K562 (cell line): ENCODE results near the gene UCKL1. TPM values are rescaled to one million over a fixed set of nuclear protein-coding genes. Genes with fewer than 3 reads are reported as not detected.

ENCODE experiments used
- ASH1L ChIP-seq: fragments of 450-650 bp; IDR thresholded peaks from 2 replicates; pipeline ENCODE4 v1.6.1; 2018; ENCODE audit warnings: borderline replicate concordance, mild to moderate bottlenecking, low read depth; ENCODE audit not compliant: partially characterized antibody
- BDP1 ChIP-seq: IDR thresholded peaks from 3 replicates; pipeline ENCODE4 v1.6.1; 2011; ENCODE audit not compliant: insufficient read length, insufficient read depth
- CHD2 ChIP-seq: IDR thresholded peaks from 2 replicates; pipeline ENCODE4 v1.6.1; 2011; ENCODE audit warnings: low read depth, low read length
- CTBP1 ChIP-seq: fragments of 450-650 bp; IDR thresholded peaks from 2 replicates; pipeline ENCODE4 v1.6.1; 2016; ENCODE audit warnings: borderline replicate concordance
- EZH2 ChIP-seq: IDR thresholded peaks from 2 replicates; pipeline ENCODE4 v1.6.1; 2012; ENCODE audit warnings: low read depth, mild to moderate bottlenecking, inconsistent platforms, low read length, borderline replicate concordance
- KDM2B ChIP-seq: fragments of 250-450 bp; sonication (Bioruptor Pico); IDR thresholded peaks from 2 replicates; pipeline ENCODE4 v1.8.0; 2021; ENCODE audit warnings: mild to moderate bottlenecking, moderate library complexity
- NCOR1 ChIP-seq: fragments of 450-650 bp; IDR thresholded peaks from 2 replicates; pipeline ENCODE4 v1.6.1; 2016; ENCODE audit warnings: mild to moderate bottlenecking, moderate library complexity
- POLR3A ChIP-seq: IDR thresholded peaks from 2 replicates; pipeline ENCODE4 v1.6.1; 2011; ENCODE audit warnings: borderline replicate concordance, mild to moderate bottlenecking, moderate library complexity; ENCODE audit not compliant: insufficient read length, insufficient read depth; ENCODE audit errors: extremely low read depth
- RAD21 ChIP-seq, 2 experiments: fragments of 250-450 bp in 1 of 2; fragments of 450-650 bp in 1 of 2; sonication (Bioruptor Pico) in 1 of 2; formaldehyde crosslinking in 1 of 2; IDR thresholded peaks in 1 of 2; conservative IDR thresholded peaks in 1 of 2; 2 replicates each; pipeline versions ENCODE4 v1.4.0 to v1.8.0; 2020 to 2022; ENCODE audit warnings: mild to moderate bottlenecking in 2 of 2, moderate library complexity in 1 of 2
- RBM15 ChIP-seq: fragments of 200-400 bp; formaldehyde crosslinking; IDR thresholded peaks from 2 replicates; pipeline ENCODE4 v1.6.1; 2018; ENCODE audit warnings: mild to moderate bottlenecking, low read length, moderate library complexity; ENCODE audit not compliant: insufficient read depth
- RNF2 ChIP-seq: sonication (generic); IDR thresholded peaks from 2 replicates; pipeline ENCODE4 v1.6.1; 2016
- SNIP1 ChIP-seq: fragments of 450-650 bp; IDR thresholded peaks from 2 replicates; pipeline ENCODE4 v1.7.1; 2017; ENCODE audit warnings: low read depth, mild to moderate bottlenecking
- SOX6 ChIP-seq: fragments of 450-650 bp; IDR thresholded peaks from 2 replicates; pipeline ENCODE4 v1.6.1; 2014; ENCODE audit warnings: mild to moderate bottlenecking
- TAF9B ChIP-seq: fragments of 450-650 bp; IDR thresholded peaks from 2 replicates; pipeline ENCODE4 v1.6.1; 2018; ENCODE audit warnings: mild to moderate bottlenecking; ENCODE audit not compliant: partially characterized antibody
- XRCC5 ChIP-seq: fragments of 200-400 bp; formaldehyde crosslinking; IDR thresholded peaks from 2 replicates; pipeline ENCODE4 v1.6.1; 2017; ENCODE audit warnings: low read depth, mild to moderate bottlenecking, low read length
- ZFP1 ChIP-seq: fragments of 450-650 bp; formaldehyde crosslinking; IDR thresholded peaks from 2 replicates; pipeline ENCODE4 v1.4.0; 2020; ENCODE audit warnings: mild to moderate bottlenecking, mixed read lengths
- ZNF551 ChIP-seq: fragments of 250-450 bp; sonication (Bioruptor Pico); IDR thresholded peaks from 2 replicates; pipeline ENCODE4 v1.5.0; 2021; ENCODE audit warnings: mild to moderate bottlenecking, moderate library complexity
- ZNF584 ChIP-seq: fragments of 200-800 bp; sonication (Bioruptor generic); IDR thresholded peaks from 2 replicates; pipeline ENCODE4 v1.6.1; 2016; ENCODE audit warnings: low read depth, mild to moderate bottlenecking, missing genetic modification characterization, missing compliant biosample characterization
- ZNF707 ChIP-seq: fragments of 250-450 bp; sonication (Bioruptor Pico); conservative IDR thresholded peaks from 2 replicates; pipeline ENCODE4 v1.8.0; 2022; ENCODE audit warnings: inconsistent platforms, mild to moderate bottlenecking, moderate library complexity
- ZNF764 ChIP-seq: fragments of 250-450 bp; sonication (Bioruptor Pico); IDR thresholded peaks from 2 replicates; pipeline ENCODE4 v1.4.0; 2020; ENCODE audit warnings: low read depth, mild to moderate bottlenecking, moderate library complexity
- polyA plus RNA-seq, 8 experiments: library from polyadenylated mRNA; depleted of rRNA in 4 of 8; stranded (reverse) in 5 of 8; unstranded in 3 of 8; fragments of >200 nt; fragmentation: Nextera tagmentation in 2 of 8; fragmentation: Illumina TruSeq in 1 of 8; extraction: Ambion mirVana in 2 of 8; extraction: Trizol in 1 of 8; gene quantifications; 2 replicates each; pipeline versions ENCODE4 v1.2.1 to v1.2.3, GENCODE V29; 2011 to 2014; ENCODE audit warnings: inconsistent platforms in 1 of 8, missing spikeins in 1 of 8
- total RNA-seq, 7 experiments: library from RNA; depleted of rRNA in 6 of 7; stranded (reverse); fragments of >200 nt in 6 of 7; fragmentation: Illumina TruSeq in 2 of 7; extraction: Trizol in 2 of 7; gene quantifications; 2 replicates each; pipeline versions ENCODE4 v1.2.1 to v1.2.3, GENCODE V29; 2011 to 2021; ENCODE audit warnings: low replicate concordance in 1 of 7
- TF ChIP-seq, protein P1 (sequence below): fragments of 250-450 bp; sonication (Bioruptor Pico); IDR thresholded peaks from 2 replicates; pipeline ENCODE4 v1.4.0; 2020; ENCODE audit warnings: mild to moderate bottlenecking, moderate library complexity
- TF ChIP-seq, protein P2 (sequence below): sonication (generic); formaldehyde crosslinking; IDR thresholded peaks from 2 replicates; pipeline ENCODE4 v1.8.0; 2022; ENCODE audit warnings: mild to moderate bottlenecking, missing genetic modification reagents
- TF ChIP-seq, protein P3 (sequence below): fragments of 150-350 bp; conservative IDR thresholded peaks from 2 replicates; pipeline ENCODE4 v1.6.1; 2014; ENCODE audit warnings: low read length

Gene UCKL1
- total and polyA plus RNA-seq, 9 of the 15 experiments (the other 6 are each of a cell fraction or from before 2014, with no cell fraction given), result 3.1 to 52.8 (median 24.2) TPM

DNA sequence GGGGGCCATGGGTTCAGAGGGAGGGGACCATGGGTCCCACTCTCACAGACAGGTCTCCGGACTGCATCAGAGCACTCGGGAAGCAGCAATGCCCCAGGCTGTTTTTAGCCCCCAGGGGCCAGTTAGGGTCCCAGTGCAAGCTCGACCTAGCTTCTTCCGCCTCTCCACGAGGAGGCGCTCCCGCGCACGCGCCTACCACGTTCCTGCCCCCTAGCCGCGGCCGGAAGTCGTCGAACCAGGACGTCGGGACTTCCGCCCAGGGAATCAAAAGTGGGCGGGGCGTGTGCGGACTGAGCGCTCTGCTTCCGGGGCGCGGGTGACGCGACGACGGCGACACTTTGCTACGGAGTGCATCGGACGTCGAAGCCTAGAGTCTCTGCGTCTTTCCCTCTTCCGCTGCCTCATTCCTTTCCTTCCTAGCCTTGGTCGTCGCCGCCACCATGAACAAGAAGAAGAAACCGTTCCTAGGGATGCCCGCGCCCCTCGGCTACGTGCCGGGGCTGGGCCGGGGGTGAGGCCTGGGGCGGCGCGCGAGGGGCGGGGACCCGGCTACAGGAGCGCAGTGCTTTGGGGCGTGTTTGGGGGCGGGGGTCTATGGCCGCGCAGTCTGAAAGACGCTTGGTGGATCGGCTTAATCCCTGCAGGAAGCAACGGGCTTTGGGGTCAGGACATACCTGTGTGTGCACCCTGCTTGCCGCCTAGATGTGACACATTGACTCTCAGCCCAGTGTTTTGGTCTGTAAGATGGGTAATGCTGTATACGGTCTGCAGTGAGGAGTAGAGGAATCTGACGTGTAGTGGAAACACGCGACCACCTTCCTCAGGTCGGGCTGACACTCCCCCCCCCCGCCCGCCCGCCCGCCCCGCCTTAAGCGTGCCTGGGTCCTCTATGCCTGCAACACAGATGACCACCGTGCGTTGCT is 24.9 kb upstream of the UCKL1 start, which contains the start of gene PRPF6 (continued):
- TF ChIP-seq RAD21 (CRISPR knock-in tag; conservative IDR thresholded peaks at IDR 0.05 in 1 of 2, IDR thresholded peaks at IDR 0.05 in 1 of 2) (peak in 1 of 2 experiments; percentile 54; a peak in 3 of 4 replicates), XRCC5 (peak; percentile 83; the same call in 1 of the 2 replicates), ASH1L (no peak), ZNF551 (CRISPR knock-in tag) (no peak), RNF2 (0 out of 2 replicates have a peak, but pooled peaks have one; percentile 41), RBM15 (no peak), KDM2B (CRISPR knock-in tag) (peak; percentile 81), CHD2 (no peak; the same call in 1 of the 2 replicates), ZFP1 (no peak), EZH2 (no peak), SOX6 (peak; percentile 67), ZNF584 (CRISPR knock-in tag) (no peak), BDP1 (no peak), ZNF764 (CRISPR knock-in tag) (peak; percentile 77; the same call in 1 of the 2 replicates), POLR3A (no peak), TAF9B (peak; percentile 13), CTBP1 (peak; percentile 87), SNIP1 (no peak; the same call in 1 of the 2 replicates), NCOR1 (peak; percentile 21; the same call in 1 of the 2 replicates), ZNF707 (CRISPR knock-in tag) (no peak)
- TF ChIP-seq, protein P1, sequence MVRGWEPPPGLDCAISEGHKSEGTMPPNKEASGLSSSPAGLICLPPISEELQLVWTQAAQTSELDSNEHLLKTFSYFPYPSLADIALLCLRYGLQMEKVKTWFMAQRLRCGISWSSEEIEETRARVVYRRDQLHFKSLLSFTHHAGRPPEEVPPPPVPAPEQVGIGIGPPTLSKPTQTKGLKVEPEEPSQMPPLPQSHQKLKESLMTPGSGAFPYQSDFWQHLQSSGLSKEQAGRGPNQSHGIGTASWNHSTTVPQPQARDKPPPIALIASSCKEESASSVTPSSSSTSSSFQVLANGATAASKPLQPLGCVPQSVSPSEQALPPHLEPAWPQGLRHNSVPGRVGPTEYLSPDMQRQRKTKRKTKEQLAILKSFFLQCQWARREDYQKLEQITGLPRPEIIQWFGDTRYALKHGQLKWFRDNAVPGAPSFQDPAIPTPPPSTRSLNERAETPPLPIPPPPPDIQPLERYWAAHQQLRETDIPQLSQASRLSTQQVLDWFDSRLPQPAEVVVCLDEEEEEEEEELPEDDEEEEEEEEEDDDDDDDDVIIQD (CRISPR knock-in tag), result no peak
- TF ChIP-seq, protein P2, sequence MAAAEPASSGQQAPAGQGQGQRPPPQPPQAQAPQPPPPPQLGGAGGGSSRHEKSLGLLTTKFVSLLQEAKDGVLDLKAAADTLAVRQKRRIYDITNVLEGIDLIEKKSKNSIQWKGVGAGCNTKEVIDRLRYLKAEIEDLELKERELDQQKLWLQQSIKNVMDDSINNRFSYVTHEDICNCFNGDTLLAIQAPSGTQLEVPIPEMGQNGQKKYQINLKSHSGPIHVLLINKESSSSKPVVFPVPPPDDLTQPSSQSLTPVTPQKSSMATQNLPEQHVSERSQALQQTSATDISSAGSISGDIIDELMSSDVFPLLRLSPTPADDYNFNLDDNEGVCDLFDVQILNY, result no peak; the same call in 1 of the 2 replicates
- TF ChIP-seq, protein P3, sequence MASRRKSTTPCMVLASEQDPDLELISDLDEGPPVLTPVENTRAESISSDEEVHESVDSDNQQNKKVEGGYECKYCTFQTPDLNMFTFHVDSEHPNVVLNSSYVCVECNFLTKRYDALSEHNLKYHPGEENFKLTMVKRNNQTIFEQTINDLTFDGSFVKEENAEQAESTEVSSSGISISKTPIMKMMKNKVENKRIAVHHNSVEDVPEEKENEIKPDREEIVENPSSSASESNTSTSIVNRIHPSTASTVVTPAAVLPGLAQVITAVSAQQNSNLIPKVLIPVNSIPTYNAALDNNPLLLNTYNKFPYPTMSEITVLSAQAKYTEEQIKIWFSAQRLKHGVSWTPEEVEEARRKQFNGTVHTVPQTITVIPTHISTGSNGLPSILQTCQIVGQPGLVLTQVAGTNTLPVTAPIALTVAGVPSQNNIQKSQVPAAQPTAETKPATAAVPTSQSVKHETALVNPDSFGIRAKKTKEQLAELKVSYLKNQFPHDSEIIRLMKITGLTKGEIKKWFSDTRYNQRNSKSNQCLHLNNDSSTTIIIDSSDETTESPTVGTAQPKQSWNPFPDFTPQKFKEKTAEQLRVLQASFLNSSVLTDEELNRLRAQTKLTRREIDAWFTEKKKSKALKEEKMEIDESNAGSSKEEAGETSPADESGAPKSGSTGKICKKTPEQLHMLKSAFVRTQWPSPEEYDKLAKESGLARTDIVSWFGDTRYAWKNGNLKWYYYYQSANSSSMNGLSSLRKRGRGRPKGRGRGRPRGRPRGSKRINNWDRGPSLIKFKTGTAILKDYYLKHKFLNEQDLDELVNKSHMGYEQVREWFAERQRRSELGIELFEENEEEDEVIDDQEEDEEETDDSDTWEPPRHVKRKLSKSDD, result no peak
